A549 (cell line): ENCODE results near the gene TMEM141. TPM values are rescaled to one million over a fixed set of nuclear protein-coding genes. Genes with fewer than 3 reads are reported as not detected.
"Not testable (repeated sequence)": the region's sequence is repeated elsewhere in the genome, so short reads cannot be mapped to it uniquely, and the experiment has no call there.

Source experiments
- ATAC-seq, 2 experiments: fragments of 200-7000 bp in 1 of 2; fragments of >200 bp in 1 of 2; cut with Nextera tagmentation in 1 of 2; cut with Tn5 transposase in 1 of 2; 3 replicates each; pipeline versions ENCODE4 v1.8.0 to v1.9.1; 2018 to 2020; ENCODE audit warnings: mild to moderate bottlenecking in 1 of 2, moderate library complexity in 1 of 2
- CTCF ChIA-PET: fragments of 300-600 bp; sonication (Branson Sonifier 250); formaldehyde crosslinking; extraction: SDS; loops from one replicate; lab custom pipeline; 2021; ENCODE audit warnings: antibody characterized with exemption, inconsistent platforms; lab: Yijun Ruan, JAX
- POLR2A ChIA-PET: fragments of 350-600 bp; formaldehyde crosslinking; extraction: SDS; loops from one replicate; lab custom pipeline; 2021; ENCODE audit warnings: antibody characterized with exemption, inconsistent platforms; lab: Yijun Ruan, JAX
- DNase-seq, 2 experiments: peaks; one replicate each; pipeline versions ENCODE4 v3.0.0 to v3.0.0-alpha.2; 2011 to 2016; ENCODE audit warnings: low read depth in 1 of 2, low spot score in 1 of 2
- FAIRE-seq: peaks from 2 replicates; lab custom pipeline; 2011; peaks lifted over from hg19 to GRCh38; lab: Jason Lieb, UNC
- H3K27ac ChIP-seq, 2 experiments: fragments of >200 bp; sonication (Bioruptor Twin); formaldehyde crosslinking; 3 replicates each; pipeline ENCODE4 v1.5.1; 2016 to 2017
- H3K4me1 ChIP-seq: fragments of >200 bp; sonication (Bioruptor Twin); formaldehyde crosslinking; 3 replicates; pipeline ENCODE4 v1.6.1; 2016
- H3K4me2 ChIP-seq: fragments of >200 bp; sonication (Bioruptor Twin); formaldehyde crosslinking; 3 replicates; pipeline ENCODE4 v1.6.1; 2016
- H3K4me3 ChIP-seq: fragments of >200 bp; sonication (Bioruptor Twin); formaldehyde crosslinking; 3 replicates; pipeline ENCODE4 v1.5.1; 2016
- H3K9me3 ChIP-seq: fragments of >200 bp; sonication (Bioruptor Twin); formaldehyde crosslinking; 3 replicates; pipeline ENCODE4 v1.6.1; 2016
- CEBPB ChIP-seq, 2 experiments: fragments of >200 bp in 1 of 2; sonication (Bioruptor Twin) in 1 of 2; formaldehyde crosslinking in 1 of 2; IDR thresholded peaks; 2 replicates each; pipeline ENCODE4 v1.6.1; 2012 to 2016
- CTCF ChIP-seq: fragments of >200 bp; sonication (Bioruptor Twin); formaldehyde crosslinking; IDR thresholded peaks from 3 replicates; pipeline ENCODE4 v1.5.1; 2016
- EHF ChIP-seq: fragments of 250-450 bp; sonication (Bioruptor Pico); IDR thresholded peaks from 2 replicates; pipeline ENCODE4 v1.5.0; 2020; ENCODE audit warnings: mild to moderate bottlenecking
- FOSB ChIP-seq: fragments of 250-450 bp; sonication (Bioruptor Pico); IDR thresholded peaks from 2 replicates; pipeline ENCODE4 v1.5.0; 2020; ENCODE audit warnings: mild to moderate bottlenecking, moderate library complexity
- FOSL2 ChIP-seq, 2 experiments: fragments of 450-650 bp in 1 of 2; fragments of >200 bp in 1 of 2; sonication (Bioruptor Twin) in 1 of 2; formaldehyde crosslinking; IDR thresholded peaks; 2 replicates each; pipeline versions ENCODE4 v1.5.0 to v1.6.1; 2016 to 2020; ENCODE audit warnings: mild to moderate bottlenecking in 1 of 2, moderate library complexity in 1 of 2
- FOXS1 ChIP-seq: fragments of 250-450 bp; sonication (Bioruptor Pico); IDR thresholded peaks from 2 replicates; pipeline ENCODE4 v1.5.0; 2020; ENCODE audit warnings: mild to moderate bottlenecking, moderate library complexity
- JUN ChIP-seq, 2 experiments: fragments of >200 bp; sonication (Bioruptor Twin); formaldehyde crosslinking; IDR thresholded peaks; 2 replicates in 1 of 2; 3 replicates in 1 of 2; pipeline ENCODE4 v1.6.1; 2016 to 2017
- MAX ChIP-seq: IDR thresholded peaks from 2 replicates; pipeline ENCODE4 v1.6.1; 2012
- MYC ChIP-seq: IDR thresholded peaks from 2 replicates; pipeline ENCODE4 v1.6.1; 2012; ENCODE audit warnings: mild to moderate bottlenecking, inconsistent platforms, low read length, improper control_type of control experiment, borderline replicate concordance
- POLR2AphosphoS2 ChIP-seq: conservative IDR thresholded peaks from 2 replicates; pipeline ENCODE4 v1.6.1; 2012; ENCODE audit warnings: low read length, improper control_type of control experiment, inconsistent platforms
- RAD21 ChIP-seq, 2 experiments: fragments of >200 bp in 1 of 2; sonication (Bioruptor Twin) in 1 of 2; formaldehyde crosslinking in 1 of 2; IDR thresholded peaks in 1 of 2; conservative IDR thresholded peaks in 1 of 2; 2 replicates in 1 of 2; 3 replicates in 1 of 2; pipeline ENCODE4 v1.6.1; 2012 to 2018; ENCODE audit warnings: inconsistent platforms in 1 of 2
- RFX5 ChIP-seq: fragments of 450-650 bp; IDR thresholded peaks from 2 replicates; pipeline ENCODE4 v1.7.1; 2014; ENCODE audit warnings: antibody characterized with exemption, mild to moderate bottlenecking, moderate library complexity
- RNF2 ChIP-seq: fragments of 200-600 bp; sonication (generic); IDR thresholded peaks from 2 replicates; pipeline ENCODE4 v1.6.1; 2016; ENCODE audit warnings: low read depth, mild to moderate bottlenecking, antibody characterized with exemption, moderate library complexity, borderline replicate concordance
- SMC3 ChIP-seq: fragments of >200 bp; sonication (Bioruptor Twin); formaldehyde crosslinking; IDR thresholded peaks from 3 replicates; pipeline ENCODE4 v1.6.1; 2018; ENCODE audit warnings: inconsistent platforms
- ZC3H11A ChIP-seq: fragments of 450-650 bp; IDR thresholded peaks from 2 replicates; pipeline ENCODE4 v1.6.1; 2014; ENCODE audit warnings: antibody characterized with exemption, mild to moderate bottlenecking
- ZNF302 ChIP-seq: fragments of 250-450 bp; sonication (Bioruptor Pico); IDR thresholded peaks from 2 replicates; pipeline ENCODE4 v1.9.0; 2021; ENCODE audit warnings: inconsistent platforms, mild to moderate bottlenecking, moderate library complexity
- WGBS: methylation state at CpG from one replicate; pipeline ENCODE4 v1.1.6; 2017; ENCODE audit errors: missing lambda C conversion rate; 5-methylcytosine and 5-hydroxymethylcytosine counted together
- polyA plus RNA-seq, 4 experiments: library from polyadenylated mRNA; depleted of rRNA in 3 of 4; stranded (reverse); fragments of >200 nt; fragmentation: RNase III in 1 of 4; extraction: RNeasy Plus Mini Kit Qiagen cat#74134 plus additional on column Dnase treatment in 1 of 4; gene quantifications; 2 replicates in 3 of 4; 3 replicates in 1 of 4; pipeline ENCODE4 v1.2.3, GENCODE V29; 2011 to 2017

TMEM141 gene
- polyA plus RNA-seq, 2 of the 4 experiments (the other 2 are of a cell fraction) = 64.5 to 70.7 TPM

- ATAC-seq (no peak), DNase-seq (no peak), FAIRE-seq (no peak)
- WGBS = 84% methylated on average over 5 of the region's 14 CpGs
- TF ChIP-seq RFX5 (no peak), ZC3H11A (no peak), FOXS1 (CRISPR knock-in tag) (no peak), RNF2 (no peak), JUN (IDR thresholded peaks at IDR 0.05) (no peak), CEBPB (IDR thresholded peaks at IDR 0.05) (no peak), EHF (CRISPR knock-in tag) (no peak)
- ChIA-PET POLR2A (no interaction called here), CTCF (interaction anchor here (1.2 to 28.0 kb wide), 2 partner anchors 13 to 264 kb away, joined by 4 to 625 read pairs; partner anchors contain the start of gene TMEM141)
- Histone ChIP-seq H3K4me1 (peaks cover 16% of the 10 kb centered on the region), H3K9me3 (no peaks in the 10 kb centered on the region), H3K27ac (no peak overlapping the region), H3K4me2 (no peak overlapping the region), H3K4me3 (no peak overlapping the region)
Observed at GRCh38 chr9:136765041-136765440, 26.1 kb upstream of the TMEM141 start.

GRCh38 chr9:136765745-136766409, 25.3 kb upstream of the TMEM141 start:
- FAIRE-seq, DNase-seq, H3K4me3 ChIP-seq, H3K4me2 ChIP-seq, POLR2A ChIA-PET, H3K9me3 ChIP-seq, H3K27ac ChIP-seq, ATAC-seq: not testable (repeated sequence)
- WGBS = 76% methylated on average over 14 of the region's 14 CpGs
- peaks cover 20% of the 10 kb centered on the region for H3K4me1 ChIP-seq
- CTCF ChIA-PET = interaction anchor here (0.8 to 28.0 kb wide), 11 partner anchors 1 to 302 kb away, joined by 3 to 625 read pairs (median 4); partner anchors contain the start of genes LCN15, LCN8 and TMEM141

GRCh38 chr9:136766410-136767120, 24.6 kb upstream of the TMEM141 start:
- H3K9me3 ChIP-seq; FAIRE-seq; POLR2A ChIA-PET; H3K27ac ChIP-seq; TF ChIP-seq FOSL2 (IDR thresholded peaks at IDR 0.05): not testable (repeated sequence)
- DNase-seq = peak in 1 of 2 experiments; percentile 79
- H3K4me1 ChIP-seq = peaks cover 16% of the 10 kb centered on the region; the same call in 2 of the 3 replicates
- 34% methylated on average over 18 of the region's 18 CpGs for WGBS
- CTCF ChIA-PET = interaction anchor here (0.8 to 28.0 kb wide), 14 partner anchors 0 to 301 kb away, joined by 3 to 625 read pairs (median 4); partner anchors contain the start of genes LCN15, LCN8 and TMEM141
- TF ChIP-seq FOSL2 (CRISPR knock-in tag; IDR thresholded peaks at IDR 0.05) = peak; percentile 48
- TF ChIP-seq CTCF = peak; percentile 26; the same call in 1 of the 3 replicates
- TF ChIP-seq, all 56 proteins: peak for 2; not testable (repeated sequence) for 54
- not testable (repeated sequence) for H3K4me3 ChIP-seq, ATAC-seq, H3K4me2 ChIP-seq

GRCh38 chr9:136769710-136770191, 21.4 kb upstream of the TMEM141 start:
- no peak for TF ChIP-seq ZNF302 (CRISPR knock-in tag)
- TF ChIP-seq CTCF = peak; percentile 56
- peak; percentile 66 for TF ChIP-seq MAX
- peak in 1 of 2 experiments; percentile 34; a peak in 3 of 5 replicates for TF ChIP-seq RAD21 (conservative IDR thresholded peaks at IDR 0.05 in 1 of 2, IDR thresholded peaks at IDR 0.05 in 1 of 2)
- TF ChIP-seq MYC = peak; percentile 17; the same call in 1 of the 2 replicates
- TF ChIP-seq SMC3 = peak; percentile 24; the same call in 1 of the 3 replicates
- no peak for TF ChIP-seq FOSB (CRISPR knock-in tag)
- TF ChIP-seq POLR2AphosphoS2 = no peak
- Histone ChIP-seq H3K4me1 (0 out of 3 replicates have a peak, but pooled peaks cover 8% of the 10 kb centered on the region), H3K27ac (peak overlapping the region; percentile 54 to 85; a peak in 5 of 6 replicates), H3K4me2 (peak overlapping the region; percentile 93), H3K9me3 (peaks cover 11% of the 10 kb centered on the region; the same call in 2 of the 3 replicates), H3K4me3 (peak overlapping the region; percentile 31)
- POLR2A ChIA-PET = no interaction called here
- WGBS = 0% methylated on average over 3 of the region's 16 CpGs
- no peak for FAIRE-seq
- ATAC-seq = peak; percentile 87 to 89
- CTCF ChIA-PET = interaction anchor here (0.5 to 28.0 kb wide), 12 partner anchors 3 to 441 kb away, joined by 3 to 625 read pairs (median 3); partner anchors contain the start of genes LCN15, LCN8 and TMEM141
- peak; percentile 58 to 72 for DNase-seq
